Raji (cell line): Measurements from ENCODE around the gene TMEM255B.

Experiments
- POLR2A ChIP-seq: IDR thresholded peaks from 2 replicates; pipeline ENCODE4 v1.6.1; 2011; ENCODE audit warnings: low read depth, low read length, control low read depth; ENCODE audit not compliant: insufficient read depth

Gene TMEM255B

DNA sequence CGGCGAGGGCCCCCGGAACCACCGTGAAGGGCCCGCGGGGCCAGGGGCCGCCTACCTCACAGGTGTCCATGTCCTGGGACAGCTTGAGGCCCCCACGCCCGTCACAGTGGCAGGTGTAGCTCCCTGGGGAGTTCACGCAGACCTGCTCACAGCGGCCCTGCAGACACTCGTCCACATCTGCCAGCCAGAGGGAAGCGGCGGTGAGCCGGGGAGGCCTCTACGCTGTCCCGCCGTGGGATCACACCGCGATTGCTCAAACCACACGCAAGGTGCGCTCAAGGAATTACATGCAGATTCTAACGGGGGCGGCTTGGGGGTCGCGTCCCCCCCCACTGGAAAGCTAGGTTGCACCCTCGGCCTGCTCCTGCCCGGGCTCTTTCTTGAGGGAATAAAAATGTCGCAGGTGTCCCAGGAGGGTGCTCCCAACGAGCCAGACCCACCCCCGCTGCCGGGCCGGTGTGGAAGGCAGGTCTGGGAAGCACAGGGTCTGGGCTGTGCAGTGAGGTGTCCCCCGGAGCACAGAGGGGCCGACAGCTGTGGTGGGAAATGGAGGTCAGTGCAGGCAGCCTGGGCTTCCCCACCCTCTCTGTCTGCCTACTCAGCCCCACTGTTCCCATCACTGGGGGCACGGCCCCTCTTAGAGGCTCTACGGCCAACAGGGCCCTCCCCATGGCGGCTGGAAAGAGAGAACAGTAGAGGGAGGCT lies 75.6 kb downstream of the TMEM255B start:
- TF ChIP-seq POLR2A = no peak

DNA sequence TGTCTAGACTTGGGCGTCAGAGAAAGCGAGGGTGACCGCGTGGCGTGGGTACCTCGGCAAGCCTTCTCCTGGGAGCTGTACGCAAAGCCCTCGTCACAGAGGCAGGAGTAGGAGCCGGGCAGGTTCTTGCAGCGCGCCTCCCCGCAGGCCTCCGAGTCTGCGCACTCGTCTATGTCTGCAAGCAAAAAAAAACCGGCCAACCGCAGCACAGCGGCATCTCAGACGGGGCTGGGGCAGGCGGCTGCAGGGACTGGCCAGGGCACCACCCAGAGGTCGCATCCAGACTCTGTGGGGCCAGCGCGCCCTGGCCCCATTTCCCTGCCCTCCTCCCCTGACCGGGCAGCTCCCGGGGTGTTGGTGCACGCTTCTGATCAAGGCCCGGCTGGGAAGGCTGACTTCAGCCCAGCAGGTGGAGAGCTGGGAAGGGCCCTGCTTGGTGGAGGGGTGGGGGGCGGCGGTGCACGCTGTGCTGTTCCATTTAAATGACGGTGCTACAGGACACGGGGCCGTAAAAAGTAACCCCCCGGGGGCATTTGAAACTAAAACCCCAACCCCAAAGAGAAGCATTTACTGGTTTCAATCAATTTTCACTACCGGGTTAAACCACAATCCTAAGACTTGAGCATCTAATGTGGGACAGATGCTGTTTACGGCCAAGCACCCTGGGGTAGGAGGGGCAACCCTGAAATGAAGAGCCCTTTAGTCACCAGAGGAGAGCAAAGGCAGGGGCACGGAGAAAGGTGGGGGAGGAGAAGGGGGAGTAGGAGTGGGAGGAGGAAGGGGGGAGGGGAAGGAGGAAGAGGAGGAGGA lies 76.6 kb downstream of the TMEM255B start:
- TF ChIP-seq POLR2A = no peak

DNA sequence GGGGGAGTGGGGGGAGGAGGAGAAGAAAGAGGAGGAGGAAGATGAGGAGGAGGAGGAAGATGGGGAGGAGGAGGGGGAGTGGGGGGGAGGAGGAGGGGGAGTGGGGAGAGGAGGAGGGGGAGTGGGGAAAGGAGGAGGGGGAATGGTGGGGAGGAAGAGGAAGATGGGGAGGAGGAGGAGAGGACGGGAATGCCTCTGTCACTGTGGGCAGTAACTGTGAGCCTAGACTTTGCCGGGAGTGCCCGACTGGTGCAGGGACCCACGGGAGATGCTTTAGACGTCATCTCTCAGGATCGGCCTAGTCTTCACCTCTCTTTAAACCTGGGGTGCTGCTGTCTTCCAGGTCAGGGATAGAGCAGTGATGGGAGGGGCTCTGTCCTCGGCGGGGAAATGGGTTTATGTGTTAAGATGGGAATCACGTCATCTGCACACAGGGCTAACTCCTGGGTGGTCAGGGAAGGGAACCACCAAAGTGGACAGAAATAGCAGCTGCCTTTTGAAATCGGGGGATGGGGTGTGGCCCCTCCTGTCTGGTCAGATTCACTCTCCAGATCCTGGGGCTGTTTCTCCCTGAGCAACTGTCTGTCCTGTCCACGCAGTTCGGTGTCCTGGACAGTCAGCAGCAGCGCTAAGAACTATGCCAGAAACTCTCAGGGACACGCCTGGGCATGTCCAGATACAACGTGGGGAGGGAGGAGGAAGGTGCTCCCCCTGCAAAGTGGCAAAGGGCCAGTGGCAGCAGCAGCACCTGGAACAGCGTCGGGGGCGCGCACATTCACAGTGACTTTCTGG lies 77.9 kb downstream of the TMEM255B start:
- no peak for TF ChIP-seq POLR2A

DNA sequence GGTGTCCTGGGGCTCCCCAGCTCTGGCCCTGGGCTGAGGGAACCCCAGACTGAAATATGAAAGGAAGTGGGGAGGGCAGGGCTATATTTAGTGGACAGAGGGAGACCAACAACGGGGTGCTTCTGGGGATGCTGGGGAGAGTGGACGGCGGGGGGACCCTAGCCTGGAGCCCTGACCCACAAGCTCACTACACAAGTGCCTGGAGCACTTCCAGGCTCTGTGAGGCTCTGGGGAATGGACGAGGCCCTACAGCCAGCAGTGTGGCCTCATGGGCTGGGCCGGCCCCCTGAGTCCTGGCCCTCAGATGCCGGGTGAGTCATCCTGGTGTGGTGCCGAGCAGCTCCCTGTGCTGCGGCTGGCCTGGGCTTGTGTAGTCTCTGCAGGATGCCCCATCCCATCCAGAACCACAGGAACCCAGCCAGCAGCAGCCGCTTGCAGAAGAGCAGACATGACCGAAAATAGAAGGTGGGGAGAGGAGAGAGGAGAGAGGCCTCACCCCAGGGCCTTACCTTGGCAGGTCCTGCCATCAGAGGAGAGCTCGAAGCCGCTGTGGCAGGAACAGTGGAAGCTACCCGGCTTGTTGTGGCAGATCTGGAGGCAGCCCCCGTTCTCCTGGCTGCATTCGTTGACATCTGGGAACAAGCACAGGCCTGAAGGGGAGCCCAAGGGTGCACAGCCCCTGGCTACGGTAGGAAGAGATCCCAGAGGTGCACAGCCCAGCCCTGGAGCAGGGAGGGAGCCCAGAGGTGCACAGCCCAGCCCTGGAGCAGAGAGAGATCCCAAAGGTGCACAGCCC lies 78.7 kb downstream of the TMEM255B start:
- TF ChIP-seq POLR2A = no peak

DNA sequence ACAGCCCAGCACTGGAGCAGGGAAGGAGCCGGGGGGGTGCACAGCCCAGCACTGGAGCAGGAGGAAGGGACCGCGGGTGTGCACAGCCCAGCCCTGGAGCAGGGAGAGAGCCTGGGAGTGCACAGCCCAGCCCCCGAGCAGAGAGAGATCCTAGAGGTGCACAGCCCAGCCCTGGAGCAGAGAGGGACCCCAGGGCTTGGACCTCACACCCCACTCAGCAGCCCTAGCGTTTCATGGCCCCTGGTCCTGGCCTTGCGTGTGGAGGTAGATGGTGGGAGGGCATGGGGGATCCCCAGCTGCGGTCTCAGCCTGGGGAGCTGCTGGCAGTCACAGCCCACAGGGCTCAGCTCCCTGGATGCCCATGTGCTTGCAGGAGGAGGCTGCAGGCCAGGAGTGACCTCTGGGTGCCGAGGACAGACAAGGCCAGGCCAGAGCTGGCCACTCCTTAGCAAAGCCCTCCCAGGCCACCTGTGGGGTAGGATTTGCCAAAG lies 79.7 kb downstream of the TMEM255B start:
- no peak for TF ChIP-seq POLR2A

DNA sequence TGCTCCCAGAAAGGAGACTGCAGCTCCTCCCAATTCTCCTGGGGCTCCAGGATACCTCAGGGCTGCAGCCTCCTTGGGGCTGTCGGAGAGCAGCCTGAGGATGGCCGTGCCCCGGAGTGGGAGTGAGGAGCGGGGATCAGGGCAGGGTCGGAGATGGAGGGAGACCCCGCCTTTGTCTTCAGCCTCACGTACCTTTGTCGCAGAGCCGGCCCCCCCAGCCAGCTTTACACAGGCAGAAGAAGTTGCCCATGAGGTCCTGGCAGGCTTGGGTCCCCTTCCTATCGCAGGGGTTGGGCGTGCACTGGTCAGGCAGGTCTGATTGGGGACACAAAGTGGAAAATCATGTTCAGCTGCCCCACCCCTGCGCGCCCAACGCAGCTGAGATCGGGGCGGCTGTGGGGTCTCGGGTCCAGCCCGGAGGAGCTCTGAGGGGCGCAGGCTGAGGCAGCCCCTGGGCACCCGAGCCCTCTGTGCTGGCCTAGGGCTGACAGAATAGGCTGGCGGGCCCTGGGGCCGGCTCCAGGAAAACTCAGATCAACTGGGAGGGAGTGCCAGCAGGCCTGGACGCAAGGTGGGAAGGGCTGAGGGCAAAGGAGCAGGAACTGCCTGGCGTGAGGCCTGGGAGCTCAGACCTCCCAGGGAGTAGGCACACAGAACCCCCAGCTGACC lies 80.6 kb downstream of the TMEM255B start:
- TF ChIP-seq POLR2A = no peak

GRCh38 chr13:113840541-113841352 lies 81.7 kb downstream of the TMEM255B start:
- TF ChIP-seq POLR2A = no peak

GRCh38 chr13:113841353-113841650 lies 82.3 kb downstream of the TMEM255B start:
- no peak for TF ChIP-seq POLR2A

DNA sequence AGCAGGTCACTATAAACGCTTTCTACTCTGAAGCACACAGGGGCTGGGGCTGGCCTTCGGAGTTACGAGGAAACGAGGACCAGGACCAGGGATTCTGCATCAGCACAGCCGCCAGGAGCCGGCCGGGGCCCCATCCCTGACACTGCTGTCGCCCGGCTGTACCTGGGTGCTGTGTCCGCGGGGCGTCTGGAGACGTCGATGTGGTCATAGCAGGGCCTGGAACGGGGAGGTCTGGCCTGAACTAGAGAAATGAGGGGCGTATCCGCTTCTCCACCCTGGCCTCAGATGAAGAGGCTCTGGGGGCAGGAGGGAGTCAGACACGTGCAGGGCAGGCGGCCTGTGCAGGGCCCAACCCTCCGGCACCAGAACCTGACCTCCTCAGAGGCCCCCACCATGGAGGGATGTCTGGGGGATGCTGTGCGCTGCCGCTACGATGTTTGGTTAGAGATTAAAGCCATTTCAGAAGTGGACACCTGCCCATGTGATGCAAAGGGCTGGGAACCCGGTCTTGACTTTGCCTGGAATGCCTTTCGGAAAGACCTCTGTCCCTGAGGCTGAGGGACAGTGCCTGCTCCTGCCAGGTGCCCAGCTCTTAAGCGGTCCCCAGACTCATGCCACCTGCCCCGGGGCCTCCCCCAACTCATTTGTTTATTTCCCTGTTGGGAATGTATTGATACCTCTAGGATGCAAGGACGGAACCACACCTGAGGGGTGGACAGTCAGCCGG lies 83.5 kb downstream of the TMEM255B start:
- no peak for TF ChIP-seq POLR2A

DNA sequence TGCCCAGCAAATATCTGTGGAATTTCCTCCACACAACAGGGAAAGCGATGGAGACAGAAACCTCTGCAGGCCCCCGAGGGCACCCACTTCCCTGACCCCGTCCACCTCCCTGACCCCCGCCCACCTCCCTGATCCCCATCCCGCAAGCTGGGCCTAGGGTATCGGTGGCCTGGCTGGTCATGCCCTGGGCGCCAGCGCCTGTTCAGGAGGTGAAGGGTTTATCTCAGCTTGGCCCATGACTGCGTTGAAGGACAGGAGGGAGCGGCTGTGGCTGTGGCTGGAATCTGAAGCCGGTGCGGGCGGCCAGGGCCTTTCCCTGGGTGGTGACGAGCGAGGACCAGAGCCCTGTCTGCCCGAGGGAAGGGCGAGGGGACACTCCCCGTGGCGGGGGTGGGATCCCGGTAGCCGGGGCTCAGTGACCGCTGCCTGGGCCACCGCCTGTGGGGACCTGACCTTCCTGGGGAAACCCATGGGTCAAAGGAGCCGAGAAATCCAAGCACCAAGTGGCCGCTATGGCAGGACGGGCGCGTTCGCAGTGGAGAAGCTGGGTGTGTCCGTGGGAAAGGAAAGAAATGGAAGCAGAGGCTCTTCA lies 84.1 kb downstream of the TMEM255B start:
- TF ChIP-seq POLR2A = no peak

- no peak for TF ChIP-seq POLR2A
These were observed 85.0 kb downstream of the TMEM255B start for GRCh38 chr13:113843864-113844556.

- TF ChIP-seq POLR2A = no peak
These were observed 86.0 kb downstream of the TMEM255B start for GRCh38 chr13:113845055-113845454.
